Neural progenitor cell (in vitro differentiated cells): ENCODE data around the gene NACAD. TPM values are rescaled to one million over a fixed set of nuclear protein-coding genes. Genes with fewer than 3 reads are reported as not detected.

Source experiments
- DNase-seq: peaks from one replicate; pipeline ENCODE4 v3.0.0-alpha.2; 2016; ENCODE audit warnings: low spot score
- H2AFZ ChIP-seq: fragments of 200-600 bp; sonication (generic); replicated peaks from 2 replicates; pipeline ENCODE4 v1.6.1; 2016; ENCODE audit warnings: antibody characterized with exemption
- H3F3A ChIP-seq: fragments of 200-600 bp; sonication (generic); 2 replicates; pipeline ENCODE4 v1.6.1; 2016; ENCODE audit warnings: antibody characterized with exemption, low read depth
- H3K27ac ChIP-seq: fragments of 200-600 bp; sonication (generic); 2 replicates; pipeline ENCODE4 v1.5.1; 2016; ENCODE audit warnings: mild to moderate bottlenecking
- H3K27me3 ChIP-seq: fragments of 200-600 bp; sonication (generic); 2 replicates; pipeline ENCODE4 v1.6.1; 2016; ENCODE audit warnings: mild to moderate bottlenecking, moderate library complexity
- H3K36me3 ChIP-seq: fragments of 200-600 bp; sonication (generic); 2 replicates; pipeline ENCODE4 v1.5.1; 2016
- H3K4me1 ChIP-seq: fragments of 200-600 bp; sonication (generic); 2 replicates; pipeline ENCODE4 v1.6.1; 2016; ENCODE audit warnings: mixed run types
- H3K4me2 ChIP-seq: fragments of 200-600 bp; sonication (generic); 2 replicates; pipeline ENCODE4 v1.6.1; 2016
- H3K4me3 ChIP-seq: fragments of 200-600 bp; sonication (generic); 2 replicates; pipeline ENCODE4 v1.5.1; 2016
- H3K79me2 ChIP-seq: fragments of 200-600 bp; sonication (generic); 2 replicates; pipeline ENCODE4 v1.6.1; 2016; ENCODE audit warnings: low read depth
- H3K9ac ChIP-seq: fragments of 200-600 bp; sonication (generic); 2 replicates; pipeline ENCODE4 v1.6.1; 2016
- H3K9me3 ChIP-seq: fragments of 200-600 bp; sonication (generic); 2 replicates; pipeline ENCODE4 v1.5.1; 2016; ENCODE audit warnings: low read depth
- H4K20me1 ChIP-seq: fragments of 200-600 bp; sonication (generic); 2 replicates; pipeline ENCODE4 v1.6.1; 2016; ENCODE audit warnings: low read depth
- H3K27ac Mint-ChIP-seq: 3 replicates; pipeline ENCODE4 v1.8.0; 2021; ENCODE audit warnings: mixed read lengths
- H3K27me3 Mint-ChIP-seq: 2 replicates; pipeline ENCODE4 v1.8.0; 2022; ENCODE audit warnings: low read depth, mild to moderate bottlenecking, inconsistent platforms, moderate library complexity, mixed read lengths; ENCODE audit not compliant: insufficient read depth
- H3K36me3 Mint-ChIP-seq: 3 replicates; pipeline ENCODE4 v1.8.0; 2021; ENCODE audit warnings: mixed read lengths
- H3K4me1 Mint-ChIP-seq: 3 replicates; pipeline ENCODE4 v1.8.0; 2021; ENCODE audit warnings: mixed read lengths
- H3K4me3 Mint-ChIP-seq: 3 replicates; pipeline ENCODE4 v1.8.0; 2021; ENCODE audit warnings: mild to moderate bottlenecking, moderate library complexity, mixed read lengths
- H3K9me3 Mint-ChIP-seq: 3 replicates; pipeline ENCODE4 v1.8.0; 2020; ENCODE audit warnings: mixed read lengths
- CTCF ChIP-seq: fragments of 200-600 bp; sonication (generic); IDR thresholded peaks from 2 replicates; pipeline ENCODE4 v1.5.1; 2017; ENCODE audit warnings: antibody characterized with exemption, mild to moderate bottlenecking
- EZH2 ChIP-seq: fragments of 200-600 bp; sonication (generic); IDR thresholded peaks from 2 replicates; pipeline ENCODE4 v1.6.1; 2017; ENCODE audit warnings: antibody characterized with exemption, mild to moderate bottlenecking, moderate library complexity
- EZH2phosphoT487 ChIP-seq: fragments of 200-600 bp; sonication (generic); IDR thresholded peaks from 2 replicates; pipeline ENCODE4 v1.6.1; 2017; ENCODE audit warnings: antibody characterized with exemption
- total RNA-seq: library from RNA; depleted of rRNA; stranded (reverse); fragments of >200 nt; gene quantifications from 2 replicates; pipeline ENCODE4 v1.2.3, GENCODE V29; 2015; ENCODE audit warnings: low replicate concordance

The NACAD gene
- total RNA-seq, 1 donor from 2014 or later, result 0.39 TPM

- Mint-ChIP-seq H3K27ac (peak overlapping the region; percentile 50), H3K27me3 (peaks cover 10% of the 10 kb centered on the region), H3K9me3 (no peaks in the 10 kb centered on the region), H3K4me3 (no peak overlapping the region), H3K4me1 (peaks cover 9% of the 10 kb centered on the region), H3K36me3 (peaks cover 2% of the 10 kb centered on the region)
- H3K36me3 ChIP-seq, result no peaks in the 10 kb centered on the region
- no peaks in the 10 kb centered on the region for H3K79me2 ChIP-seq
- H3K4me1 ChIP-seq, result no peaks in the 10 kb centered on the region
- no peaks in the 10 kb centered on the region for H4K20me1 ChIP-seq
- no peak for DNase-seq
- H3K27ac ChIP-seq, result no peak overlapping the region
- H3K27me3 ChIP-seq, result peaks cover 18% of the 10 kb centered on the region
- H2AFZ ChIP-seq, result no peak overlapping the region
- TF ChIP-seq CTCF, result no peak
- TF ChIP-seq EZH2phosphoT487, result no peak
- TF ChIP-seq EZH2, result no peak
- H3K4me3 ChIP-seq, result no peak overlapping the region
- H3K9ac ChIP-seq, result no peak overlapping the region
- no peaks in the 10 kb centered on the region for H3K9me3 ChIP-seq
- H3K4me2 ChIP-seq, result no peak overlapping the region
- no peaks in the 10 kb centered on the region for H3F3A ChIP-seq
Measured at GRCh38 chr7:45084336-45084735, 4.4 kb downstream of the NACAD start.

- H4K20me1 ChIP-seq, result no peaks in the 10 kb centered on the region
- H3K27me3 ChIP-seq, result peaks cover 3% of the 10 kb centered on the region
- H3K9ac ChIP-seq, result no peak overlapping the region
- no peak overlapping the region for H3K27ac Mint-ChIP-seq
- no peaks in the 10 kb centered on the region for H3K9me3 Mint-ChIP-seq
- peaks cover 13% of the 10 kb centered on the region for H3K27me3 Mint-ChIP-seq
- H3K4me2 ChIP-seq, result no peak overlapping the region
- H3K36me3 Mint-ChIP-seq, result peaks cover 4% of the 10 kb centered on the region
- H3K4me1 Mint-ChIP-seq, result peaks cover 8% of the 10 kb centered on the region
- no peaks in the 10 kb centered on the region for H3F3A ChIP-seq
- no peak overlapping the region for H3K27ac ChIP-seq
- H3K36me3 ChIP-seq, result no peaks in the 10 kb centered on the region
- H3K4me1 ChIP-seq, result no peaks in the 10 kb centered on the region
- H3K79me2 ChIP-seq, result no peaks in the 10 kb centered on the region
- no peaks in the 10 kb centered on the region for H3K9me3 ChIP-seq
- H3K4me3 Mint-ChIP-seq, result no peak overlapping the region
- H3K4me3 ChIP-seq, result no peak overlapping the region
- TF ChIP-seq EZH2, result no peak
- TF ChIP-seq EZH2phosphoT487, result no peak
- TF ChIP-seq CTCF, result no peak
- no peak for DNase-seq
- H2AFZ ChIP-seq, result no peak overlapping the region
Measured at GRCh38 chr7:45082831-45083331, 5.9 kb downstream of the NACAD start.

GRCh38 chr7:45082031-45082830, 6.5 kb downstream of the NACAD start:
- Histone ChIP-seq H4K20me1 (no peaks in the 10 kb centered on the region), H3K79me2 (no peaks in the 10 kb centered on the region), H3K27ac (no peak overlapping the region), H3F3A (no peaks in the 10 kb centered on the region), H3K9me3 (no peaks in the 10 kb centered on the region), H3K4me2 (no peak overlapping the region), H3K4me1 (no peaks in the 10 kb centered on the region), H3K4me3 (no peak overlapping the region), H2AFZ (no peak overlapping the region), H3K36me3 (no peaks in the 10 kb centered on the region), H3K27me3 (no peaks in the 10 kb centered on the region), H3K9ac (no peak overlapping the region)
- Mint-ChIP-seq H3K27ac (no peak overlapping the region), H3K4me1 (peaks cover 8% of the 10 kb centered on the region), H3K27me3 (peaks cover 10% of the 10 kb centered on the region), H3K9me3 (no peaks in the 10 kb centered on the region), H3K36me3 (peaks cover 4% of the 10 kb centered on the region), H3K4me3 (no peak overlapping the region)
- DNase-seq, result no peak
- TF ChIP-seq CTCF (no peak), EZH2phosphoT487 (no peak), EZH2 (no peak)
